Measurements from ENCODE around the gene ANXA11. TPM values are rescaled to one million over a fixed set of nuclear protein-coding genes. Genes with fewer than 3 reads are reported as not detected.
A peak's percentile ranks its signal among the peaks of the same experiment; 100 is the strongest.

Gene ANXA11
- total and polyA plus RNA-seq, 9 of the 15 experiments (the other 6 are each of a cell fraction or from before 2014, with no cell fraction given) = 43.6 to 212 (median 109) TPM

DNA sequence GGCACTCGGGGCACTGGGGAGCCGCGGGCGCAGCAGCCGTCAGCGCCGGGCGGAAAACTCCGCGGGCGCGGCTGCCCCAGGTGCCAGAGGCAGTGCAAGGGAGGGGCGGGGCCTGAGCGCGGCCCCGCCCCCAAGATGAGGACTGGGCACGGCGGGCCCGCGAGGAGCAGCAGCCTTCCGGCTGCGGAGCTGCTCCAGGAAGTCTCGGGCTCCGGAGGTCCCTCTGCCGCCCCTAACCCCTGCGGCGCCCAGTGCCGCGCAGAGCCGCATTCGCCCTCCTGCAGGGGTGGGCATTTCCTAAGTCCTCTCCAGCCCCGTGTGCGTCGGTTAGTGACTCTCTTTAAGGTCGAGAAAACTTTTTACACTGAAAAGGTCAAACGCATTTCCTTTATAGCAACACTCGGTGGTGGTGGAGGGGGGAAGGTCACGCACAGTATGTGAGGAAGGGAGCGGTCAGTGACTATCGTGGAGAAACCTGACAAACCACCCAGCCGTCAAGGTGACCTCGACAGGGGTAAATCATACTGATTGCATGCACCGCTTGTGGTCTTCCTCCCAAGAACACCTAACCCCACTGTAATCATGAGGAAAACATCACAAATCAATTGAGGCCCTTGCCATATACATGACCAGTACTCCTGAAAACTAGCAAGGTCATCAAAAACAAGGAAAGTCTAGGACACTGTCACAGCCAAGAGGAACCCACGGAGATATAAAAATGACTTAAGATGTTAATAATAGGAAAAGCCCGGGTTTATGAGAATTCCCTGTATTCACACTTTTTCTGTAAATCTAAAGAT is at the start of gene ANXA11 (continued):
- TF ChIP-seq ZNF583 (CRISPR knock-in tag; IDR thresholded peaks at IDR 0.05) (no peak), ZNF699 (CRISPR knock-in tag; IDR thresholded peaks at IDR 0.05; ENCODE audit: insufficient replicate concordance) (no peak), AFF1 (IDR thresholded peaks at IDR 0.05; ENCODE audit: low read depth in 1 of 2, partially characterized antibody in 2 of 2) (peak in 1 of 2 experiments; percentile 33), SMAD2 (IDR thresholded peaks at IDR 0.05; ENCODE audit: low read depth, low read length) (no peak), ILK (tag; IDR thresholded peaks at IDR 0.05; ENCODE audit: borderline replicate concordance, low read depth) (no peak), ZNF384 (IDR thresholded peaks at IDR 0.05; ENCODE audit: low read depth, low read length) (0 out of 2 replicates have a peak, but pooled peaks have one; percentile 12), GABPB2 (CRISPR knock-in tag; conservative IDR thresholded peaks at IDR 0.05) (no peak), BACH1 (tag; IDR thresholded peaks at IDR 0.05) (no peak), SAFB2 (IDR thresholded peaks at IDR 0.05; ENCODE audit: borderline replicate concordance, low read depth, low read length, severe bottlenecking) (no peak), MCM3 (IDR thresholded peaks at IDR 0.05) (no peak), ZNF23 (CRISPR knock-in tag; IDR thresholded peaks at IDR 0.05) (no peak), ZZZ3 (IDR thresholded peaks at IDR 0.05) (no peak), XRCC5 (IDR thresholded peaks at IDR 0.05; ENCODE audit: low read depth, low read length) (no peak), E2F6 (IDR thresholded peaks at IDR 0.05; ENCODE audit: borderline replicate concordance in 1 of 2, extremely low read depth in 1 of 2, insufficient read depth in 1 of 2, insufficient read length in 1 of 2, low read depth in 1 of 2, low read length in 1 of 2, poor library complexity in 1 of 2, severe bottlenecking in 1 of 2) (peak; percentile 28 to 51), KHSRP (IDR thresholded peaks at IDR 0.05) (no peak), DIDO1 (tag; IDR thresholded peaks at IDR 0.05; ENCODE audit: low read depth) (no peak), HNRNPH1 (optimal IDR thresholded peaks at IDR 0.05; ENCODE audit: low read depth, low read length) (no peak)
- TF ChIP-seq, protein P1, sequence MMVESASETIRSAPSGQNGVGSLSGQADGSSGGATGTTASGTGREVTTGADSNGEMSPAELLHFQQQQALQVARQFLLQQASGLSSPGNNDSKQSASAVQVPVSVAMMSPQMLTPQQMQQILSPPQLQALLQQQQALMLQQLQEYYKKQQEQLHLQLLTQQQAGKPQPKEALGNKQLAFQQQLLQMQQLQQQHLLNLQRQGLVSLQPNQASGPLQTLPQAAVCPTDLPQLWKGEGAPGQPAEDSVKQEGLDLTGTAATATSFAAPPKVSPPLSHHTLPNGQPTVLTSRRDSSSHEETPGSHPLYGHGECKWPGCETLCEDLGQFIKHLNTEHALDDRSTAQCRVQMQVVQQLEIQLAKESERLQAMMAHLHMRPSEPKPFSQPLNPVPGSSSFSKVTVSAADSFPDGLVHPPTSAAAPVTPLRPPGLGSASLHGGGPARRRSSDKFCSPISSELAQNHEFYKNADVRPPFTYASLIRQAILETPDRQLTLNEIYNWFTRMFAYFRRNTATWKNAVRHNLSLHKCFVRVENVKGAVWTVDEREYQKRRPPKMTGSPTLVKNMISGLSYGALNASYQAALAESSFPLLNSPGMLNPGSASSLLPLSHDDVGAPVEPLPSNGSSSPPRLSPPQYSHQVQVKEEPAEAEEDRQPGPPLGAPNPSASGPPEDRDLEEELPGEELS (CRISPR knock-in tag; IDR thresholded peaks at IDR 0.05; ENCODE audit: borderline replicate concordance) = no peak
- TF ChIP-seq, protein P2, sequence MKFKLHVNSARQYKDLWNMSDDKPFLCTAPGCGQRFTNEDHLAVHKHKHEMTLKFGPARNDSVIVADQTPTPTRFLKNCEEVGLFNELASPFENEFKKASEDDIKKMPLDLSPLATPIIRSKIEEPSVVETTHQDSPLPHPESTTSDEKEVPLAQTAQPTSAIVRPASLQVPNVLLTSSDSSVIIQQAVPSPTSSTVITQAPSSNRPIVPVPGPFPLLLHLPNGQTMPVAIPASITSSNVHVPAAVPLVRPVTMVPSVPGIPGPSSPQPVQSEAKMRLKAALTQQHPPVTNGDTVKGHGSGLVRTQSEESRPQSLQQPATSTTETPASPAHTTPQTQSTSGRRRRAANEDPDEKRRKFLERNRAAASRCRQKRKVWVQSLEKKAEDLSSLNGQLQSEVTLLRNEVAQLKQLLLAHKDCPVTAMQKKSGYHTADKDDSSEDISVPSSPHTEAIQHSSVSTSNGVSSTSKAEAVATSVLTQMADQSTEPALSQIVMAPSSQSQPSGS (CRISPR knock-in tag; IDR thresholded peaks at IDR 0.05) = no peak

All from K562 (cell line).